Panc1 (cell line): Measurements from ENCODE around the gene FCHSD2. TPM values are rescaled to one million over a fixed set of nuclear protein-coding genes. Genes with fewer than 3 reads are reported as not detected.

Experiments used
- ATAC-seq: fragments of 200-7000 bp; cut with Tn5 transposase; 2 replicates; pipeline ENCODE4 v1.9.1; 2020; ENCODE audit warnings: mild to moderate bottlenecking, moderate library complexity
- BruUV-seq: library from RNA; stranded (reverse); fragments of 400-500 nt; replicated peaks from 2 replicates; lab custom pipeline; 2021; lab: Mats Ljungman, UMichigan
- CTCF ChIA-PET: fragments of 300-600 bp; sonication (Branson Sonifier 250); formaldehyde crosslinking; loops from one replicate; lab custom pipeline; 2022; ENCODE audit warnings: antibody characterized with exemption; lab: Charles Lee
- POLR2A ChIA-PET: fragments of 300-600 bp; sonication (Branson Sonifier 250); formaldehyde crosslinking; loops from one replicate; lab custom pipeline; 2022; ENCODE audit warnings: antibody characterized with exemption; lab: Charles Lee
- DNase-seq: peaks from one replicate; pipeline ENCODE4 v3.0.0-alpha.2; 2010; ENCODE audit warnings: low read depth, low spot score
- H3K27ac ChIP-seq: 2 replicates; pipeline ENCODE4 v1.5.1; 2011; ENCODE audit warnings: mild to moderate bottlenecking, low read length, inconsistent platforms
- H3K27me3 ChIP-seq: fragments of 200-500 bp; sonication (Bioruptor generic); 2 replicates; pipeline ENCODE4 v1.6.0; 2014; ENCODE audit warnings: low read length, inconsistent platforms; ENCODE audit not compliant: control insufficient read depth, insufficient read depth
- H3K36me3 ChIP-seq: fragments of 200-500 bp; sonication (Bioruptor generic); 2 replicates; pipeline ENCODE4 v1.5.1; 2014; ENCODE audit warnings: inconsistent platforms, mild to moderate bottlenecking, low read length, moderate library complexity; ENCODE audit not compliant: control insufficient read depth, insufficient read depth
- H3K4me1 ChIP-seq: 2 replicates; pipeline ENCODE4 v1.5.1; 2011; ENCODE audit warnings: inconsistent platforms, mild to moderate bottlenecking, low read length, moderate library complexity; ENCODE audit not compliant: control insufficient read depth, insufficient read depth
- H3K4me3 ChIP-seq, 2 experiments: 2 replicates each; pipeline ENCODE4 v1.5.1; 2011 to 2012; ENCODE audit warnings: low read depth in 2 of 2, low read length in 2 of 2, mild to moderate bottlenecking in 2 of 2, inconsistent platforms in 1 of 2, moderate library complexity in 1 of 2
- H3K9me3 ChIP-seq: fragments of 200-500 bp; sonication (Bioruptor generic); 2 replicates; pipeline ENCODE4 v1.5.1; 2014; ENCODE audit warnings: low read depth, mild to moderate bottlenecking, inconsistent platforms, low read length, moderate library complexity; ENCODE audit not compliant: control insufficient read depth, insufficient read depth
- POLR2AphosphoS5 ChIP-seq: IDR thresholded peaks from 2 replicates; pipeline ENCODE4 v1.6.1; 2012; ENCODE audit warnings: mild to moderate bottlenecking, low read depth, low read length, moderate library complexity
- SIN3A ChIP-seq: IDR thresholded peaks from 2 replicates; pipeline ENCODE4 v1.6.1; 2012; ENCODE audit warnings: low read depth, mild to moderate bottlenecking, low read length, moderate library complexity, borderline replicate concordance; ENCODE audit not compliant: insufficient read depth
- TCF7L2 ChIP-seq: IDR thresholded peaks from 2 replicates; pipeline ENCODE4 v1.6.1; 2011; ENCODE audit warnings: mild to moderate bottlenecking, low read depth, low read length, inconsistent platforms
- in situ Hi-C: cut with HindIII; loops from 2 replicates; pipeline ENCODE4 v1.10.0; 2016; ENCODE audit warnings: low sequenced_read_pairs, low pct_unique_long_range_greater_than_20kb
- intact Hi-C: fragments of 100-400 bp; cut with micrococcal nuclease; formaldehyde crosslinking; loops from one replicate; pipeline ENCODE4 v1.10.0; 2022; ENCODE audit not compliant: unreplicated experiment
- total RNA-seq: library from RNA; stranded (reverse); gene quantifications from one replicate; pipeline ENCODE4 v1.2.1, GENCODE V29; 2021; ENCODE audit not compliant: unreplicated experiment
- TF ChIP-seq, protein P1 (sequence below): fragments of 450-650 bp; IDR thresholded peaks from 2 replicates; pipeline ENCODE4 v1.5.1; 2017; ENCODE audit warnings: mild to moderate bottlenecking
- TF ChIP-seq, protein P2 (sequence below), 2 experiments: IDR thresholded peaks; 2 replicates each; pipeline ENCODE4 v1.6.1; 2011 to 2012; ENCODE audit warnings: low read depth in 2 of 2, control low read depth in 1 of 2, low read length in 1 of 2, mild to moderate bottlenecking in 1 of 2, moderate library complexity in 1 of 2; ENCODE audit not compliant: insufficient read depth in 1 of 2

Gene FCHSD2
- total RNA-seq, 1 experiment from 2014 or later: 31.8 TPM

DNA sequence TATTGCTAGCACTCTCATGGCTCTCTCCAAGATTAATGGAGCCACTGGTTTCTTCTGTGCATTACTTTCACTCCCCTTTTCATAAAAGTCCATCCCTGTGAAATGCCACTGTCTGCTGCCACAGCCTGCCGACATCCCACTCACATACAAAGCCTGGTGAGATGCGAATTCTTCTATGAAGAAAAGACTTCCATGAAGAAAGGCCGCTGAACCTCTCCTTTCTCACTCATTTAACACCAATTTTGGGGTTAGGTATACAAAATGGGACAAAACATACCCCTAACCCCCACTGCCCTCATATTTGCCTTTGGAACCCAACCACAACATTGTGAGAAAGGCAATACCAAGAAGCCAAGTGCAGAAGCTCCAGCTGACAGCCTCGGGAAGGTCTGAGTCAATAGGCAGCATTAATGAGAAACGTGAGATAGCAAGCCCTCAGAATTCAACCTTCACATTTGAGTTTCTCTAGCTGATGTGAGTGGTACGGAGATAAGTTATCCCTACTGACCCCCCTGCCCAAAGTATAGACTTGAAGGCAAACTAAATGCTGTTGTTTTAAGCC lies 171.5 kb downstream of the FCHSD2 start:
- CTCF ChIA-PET: interaction anchor here (0.6 kb wide), 1 partner anchor 46 kb away, joined by 5 read pairs; no protein-coding TSS in a partner anchor
- POLR2A ChIA-PET: no interaction called here
- in situ Hi-C loops: no loop called here

DNA sequence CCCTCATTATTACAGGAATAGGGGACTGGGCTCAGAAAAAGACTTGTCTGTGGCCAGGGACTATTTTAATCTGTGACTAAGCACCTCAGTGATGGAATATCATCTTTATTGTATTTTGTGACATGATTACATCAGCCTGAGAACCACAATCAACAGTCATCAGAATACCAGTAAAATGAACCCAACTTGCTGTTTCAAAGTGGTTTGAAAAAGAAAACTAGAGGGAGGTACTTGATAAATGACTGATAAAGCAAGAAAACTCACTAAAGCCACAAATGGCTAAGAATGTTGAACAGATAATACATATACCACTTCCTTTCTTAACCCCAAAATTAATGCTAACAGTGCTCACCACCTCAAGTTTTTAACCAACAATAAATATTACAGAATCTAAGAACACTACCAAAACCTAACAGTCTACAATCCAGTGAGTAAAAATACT lies 172.2 kb downstream of the FCHSD2 start:
- Histone ChIP-seq H3K4me3 (no peak overlapping the region), H3K9me3 (no peaks in the 10 kb centered on the region), H3K4me1 (no peaks in the 10 kb centered on the region), H3K27me3 (no peaks in the 10 kb centered on the region), H3K27ac (no peak overlapping the region), H3K36me3 (no peaks in the 10 kb centered on the region)
- intact Hi-C loops: no loop called here
- ChIA-PET POLR2A (no interaction called here), CTCF (no interaction called here)
- in situ Hi-C loops: no loop called here
- ATAC-seq (no peak), DNase-seq (peak; percentile 18)
- no TSS peak for BruUV-seq
- TF ChIP-seq, protein P1, sequence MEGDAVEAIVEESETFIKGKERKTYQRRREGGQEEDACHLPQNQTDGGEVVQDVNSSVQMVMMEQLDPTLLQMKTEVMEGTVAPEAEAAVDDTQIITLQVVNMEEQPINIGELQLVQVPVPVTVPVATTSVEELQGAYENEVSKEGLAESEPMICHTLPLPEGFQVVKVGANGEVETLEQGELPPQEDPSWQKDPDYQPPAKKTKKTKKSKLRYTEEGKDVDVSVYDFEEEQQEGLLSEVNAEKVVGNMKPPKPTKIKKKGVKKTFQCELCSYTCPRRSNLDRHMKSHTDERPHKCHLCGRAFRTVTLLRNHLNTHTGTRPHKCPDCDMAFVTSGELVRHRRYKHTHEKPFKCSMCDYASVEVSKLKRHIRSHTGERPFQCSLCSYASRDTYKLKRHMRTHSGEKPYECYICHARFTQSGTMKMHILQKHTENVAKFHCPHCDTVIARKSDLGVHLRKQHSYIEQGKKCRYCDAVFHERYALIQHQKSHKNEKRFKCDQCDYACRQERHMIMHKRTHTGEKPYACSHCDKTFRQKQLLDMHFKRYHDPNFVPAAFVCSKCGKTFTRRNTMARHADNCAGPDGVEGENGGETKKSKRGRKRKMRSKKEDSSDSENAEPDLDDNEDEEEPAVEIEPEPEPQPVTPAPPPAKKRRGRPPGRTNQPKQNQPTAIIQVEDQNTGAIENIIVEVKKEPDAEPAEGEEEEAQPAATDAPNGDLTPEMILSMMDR: no peak
- TF ChIP-seq SIN3A: no peak
- TF ChIP-seq, protein P2, sequence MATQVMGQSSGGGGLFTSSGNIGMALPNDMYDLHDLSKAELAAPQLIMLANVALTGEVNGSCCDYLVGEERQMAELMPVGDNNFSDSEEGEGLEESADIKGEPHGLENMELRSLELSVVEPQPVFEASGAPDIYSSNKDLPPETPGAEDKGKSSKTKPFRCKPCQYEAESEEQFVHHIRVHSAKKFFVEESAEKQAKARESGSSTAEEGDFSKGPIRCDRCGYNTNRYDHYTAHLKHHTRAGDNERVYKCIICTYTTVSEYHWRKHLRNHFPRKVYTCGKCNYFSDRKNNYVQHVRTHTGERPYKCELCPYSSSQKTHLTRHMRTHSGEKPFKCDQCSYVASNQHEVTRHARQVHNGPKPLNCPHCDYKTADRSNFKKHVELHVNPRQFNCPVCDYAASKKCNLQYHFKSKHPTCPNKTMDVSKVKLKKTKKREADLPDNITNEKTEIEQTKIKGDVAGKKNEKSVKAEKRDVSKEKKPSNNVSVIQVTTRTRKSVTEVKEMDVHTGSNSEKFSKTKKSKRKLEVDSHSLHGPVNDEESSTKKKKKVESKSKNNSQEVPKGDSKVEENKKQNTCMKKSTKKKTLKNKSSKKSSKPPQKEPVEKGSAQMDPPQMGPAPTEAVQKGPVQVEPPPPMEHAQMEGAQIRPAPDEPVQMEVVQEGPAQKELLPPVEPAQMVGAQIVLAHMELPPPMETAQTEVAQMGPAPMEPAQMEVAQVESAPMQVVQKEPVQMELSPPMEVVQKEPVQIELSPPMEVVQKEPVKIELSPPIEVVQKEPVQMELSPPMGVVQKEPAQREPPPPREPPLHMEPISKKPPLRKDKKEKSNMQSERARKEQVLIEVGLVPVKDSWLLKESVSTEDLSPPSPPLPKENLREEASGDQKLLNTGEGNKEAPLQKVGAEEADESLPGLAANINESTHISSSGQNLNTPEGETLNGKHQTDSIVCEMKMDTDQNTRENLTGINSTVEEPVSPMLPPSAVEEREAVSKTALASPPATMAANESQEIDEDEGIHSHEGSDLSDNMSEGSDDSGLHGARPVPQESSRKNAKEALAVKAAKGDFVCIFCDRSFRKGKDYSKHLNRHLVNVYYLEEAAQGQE (IDR thresholded peaks at IDR 0.05; ENCODE audit: insufficient read depth in 1 of 2, low read depth in 2 of 2, low read length in 1 of 2): no peak
- no peak for TF ChIP-seq POLR2AphosphoS5
- no peak for TF ChIP-seq TCF7L2

More for the DNA sequence above, 171.5 kb downstream of the FCHSD2 start:
- no peak for ATAC-seq
- no peaks in the 10 kb centered on the region for H3K36me3 ChIP-seq
- DNase-seq: no peak
- H3K27me3 ChIP-seq: no peaks in the 10 kb centered on the region
- no peaks in the 10 kb centered on the region for H3K4me1 ChIP-seq
- no TSS peak for BruUV-seq
- TF ChIP-seq SIN3A (no peak), TCF7L2 (no peak), POLR2AphosphoS5 (no peak)
- TF ChIP-seq, protein P2 (IDR thresholded peaks at IDR 0.05; ENCODE audit: insufficient read depth in 1 of 2, low read depth in 2 of 2, low read length in 1 of 2): no peak
- TF ChIP-seq, protein P1: no peak
- intact Hi-C loops: no loop called here
- no peak overlapping the region for H3K4me3 ChIP-seq
- H3K9me3 ChIP-seq: no peaks in the 10 kb centered on the region
- H3K27ac ChIP-seq: no peak overlapping the region
